ENCODE measurements around the gene AAGAB.

GRCh38 chr15:67190326-67190725 is 64.1 kb downstream of the AAGAB start:
- no peak for TF ChIP-seq YY1 (IDR thresholded peaks at IDR 0.05; ENCODE audit: extremely low read depth, insufficient replicate concordance, low read depth, low read length)
- no peak for TF ChIP-seq POLR2AphosphoS5 (IDR thresholded peaks at IDR 0.05; ENCODE audit: low read depth, low read length)
- no peak for TF ChIP-seq POLR2A (IDR thresholded peaks at IDR 0.05; ENCODE audit: borderline replicate concordance, extremely low read depth, insufficient read depth, insufficient read length)
- TF ChIP-seq CTCF (IDR thresholded peaks at IDR 0.05 in 2 of 3, conservative IDR thresholded peaks at IDR 0.05 in 1 of 3; ENCODE audit: borderline replicate concordance in 1 of 3, insufficient read depth in 1 of 3, low read depth in 2 of 3, low read length in 2 of 3), result no peak
- no peak for TF ChIP-seq SRF (IDR thresholded peaks at IDR 0.05; ENCODE audit: low read depth)
- no peak for TF ChIP-seq EZH2 (IDR thresholded peaks at IDR 0.05)
- TF ChIP-seq EZH2phosphoT487 (IDR thresholded peaks at IDR 0.05; ENCODE audit: borderline replicate concordance), result no peak
- TF ChIP-seq MAX (IDR thresholded peaks at IDR 0.05), result no peak
- no peak for TF ChIP-seq SIN3A (IDR thresholded peaks at IDR 0.05; ENCODE audit: low read depth)
- no peak for TF ChIP-seq SP1 (IDR thresholded peaks at IDR 0.05; ENCODE audit: low read depth)
- no peak for TF ChIP-seq REST (IDR thresholded peaks at IDR 0.05; ENCODE audit: low read depth)
- TF ChIP-seq JUND (IDR thresholded peaks at IDR 0.05), result no peak
- no peak for TF ChIP-seq ATF3 (IDR thresholded peaks at IDR 0.05)

Data from HCT116 (cell line).